ENCODE results near the gene PKNOX2.

GRCh38 chr11:125304876-125305275 is 140.3 kb downstream of the PKNOX2 start:
- TF ChIP-seq, protein P1, sequence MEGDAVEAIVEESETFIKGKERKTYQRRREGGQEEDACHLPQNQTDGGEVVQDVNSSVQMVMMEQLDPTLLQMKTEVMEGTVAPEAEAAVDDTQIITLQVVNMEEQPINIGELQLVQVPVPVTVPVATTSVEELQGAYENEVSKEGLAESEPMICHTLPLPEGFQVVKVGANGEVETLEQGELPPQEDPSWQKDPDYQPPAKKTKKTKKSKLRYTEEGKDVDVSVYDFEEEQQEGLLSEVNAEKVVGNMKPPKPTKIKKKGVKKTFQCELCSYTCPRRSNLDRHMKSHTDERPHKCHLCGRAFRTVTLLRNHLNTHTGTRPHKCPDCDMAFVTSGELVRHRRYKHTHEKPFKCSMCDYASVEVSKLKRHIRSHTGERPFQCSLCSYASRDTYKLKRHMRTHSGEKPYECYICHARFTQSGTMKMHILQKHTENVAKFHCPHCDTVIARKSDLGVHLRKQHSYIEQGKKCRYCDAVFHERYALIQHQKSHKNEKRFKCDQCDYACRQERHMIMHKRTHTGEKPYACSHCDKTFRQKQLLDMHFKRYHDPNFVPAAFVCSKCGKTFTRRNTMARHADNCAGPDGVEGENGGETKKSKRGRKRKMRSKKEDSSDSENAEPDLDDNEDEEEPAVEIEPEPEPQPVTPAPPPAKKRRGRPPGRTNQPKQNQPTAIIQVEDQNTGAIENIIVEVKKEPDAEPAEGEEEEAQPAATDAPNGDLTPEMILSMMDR (IDR thresholded peaks at IDR 0.05), result no peak
- TF ChIP-seq POLR2AphosphoS5 (IDR thresholded peaks at IDR 0.05), result no peak

Data from transverse colon (tissue), 4 donors.